ENCODE data around the gene PAMR1. TPM values are rescaled to one million over a fixed set of nuclear protein-coding genes. Genes with fewer than 3 reads are reported as not detected.

PAMR1 gene
- polyA plus RNA-seq, 2 of the 4 experiments (the other 2 are of a cell fraction), result not detected

DNA sequence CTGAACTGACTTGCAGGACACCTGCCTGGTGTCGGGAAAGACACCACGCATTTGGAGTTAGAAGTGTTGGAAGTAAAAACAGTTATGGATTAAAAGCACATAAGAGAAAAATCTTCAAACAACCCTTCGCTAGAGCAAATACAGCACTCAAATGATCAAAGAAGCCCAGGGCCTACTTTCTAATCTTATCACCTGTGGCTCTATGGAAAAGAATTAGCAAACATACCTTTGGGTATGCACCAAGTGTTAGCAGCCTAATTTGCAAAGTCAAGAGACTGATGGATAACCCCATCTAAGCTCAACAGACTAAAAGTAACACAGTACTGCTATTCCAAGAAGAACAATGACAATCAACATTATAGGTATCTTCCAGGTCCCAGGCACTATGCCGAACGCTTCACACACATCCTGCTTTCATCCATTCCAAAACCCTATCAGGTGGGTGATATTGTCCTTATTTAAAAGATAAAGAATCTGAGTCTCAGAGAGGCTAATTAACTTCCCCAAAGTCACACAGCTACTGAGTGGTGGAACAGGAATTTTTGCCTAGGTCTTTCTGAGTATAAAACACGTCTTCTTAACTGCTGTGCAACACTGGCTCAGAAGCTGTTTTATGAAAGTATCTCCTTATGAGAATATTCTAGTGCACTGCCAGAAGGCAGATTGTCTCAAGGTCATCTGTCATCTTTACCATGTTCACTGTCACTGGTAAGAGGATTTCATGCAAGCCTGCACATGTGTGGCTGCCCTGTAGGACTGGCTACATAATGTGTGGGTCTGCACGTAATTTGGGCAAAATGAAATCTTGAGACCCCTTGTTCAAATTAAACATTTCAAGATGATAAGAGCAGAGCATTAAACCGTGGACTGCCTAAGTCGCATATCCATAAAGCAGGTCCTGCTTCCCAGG lies 122.4 kb downstream of the PAMR1 start:
- ATAC-seq, result no peak
- no peak for TF ChIP-seq CBX2 (IDR thresholded peaks at IDR 0.05; ENCODE audit: borderline replicate concordance, low read depth)
- TF ChIP-seq HOXA7 (CRISPR knock-in tag; IDR thresholded peaks at IDR 0.05), result no peak
- ChIA-PET CTCF (interaction anchor here (0.9 to 4.9 kb wide), 6 partner anchors 9 to 890 kb away, joined by 3 to 38 read pairs (median 8); no protein-coding TSS in a partner anchor), POLR2A (no interaction called here)
- no peak for FAIRE-seq
- Histone ChIP-seq H3K4me1 (0 out of 3 replicates have a peak, but pooled peaks cover 7% of the 10 kb centered on the region), H3K4me2 (no peak overlapping the region), H3K9me3 (no peaks in the 10 kb centered on the region), H3K4me3 (no peak overlapping the region), H3K27ac (no peak overlapping the region)
- no peak for DNase-seq (ENCODE audit: low read depth in 1 of 2, low spot score in 1 of 2)
- 82% methylated on average over 9 of the region's 9 CpGs for WGBS (ENCODE audit: missing lambda C conversion rate)

DNA sequence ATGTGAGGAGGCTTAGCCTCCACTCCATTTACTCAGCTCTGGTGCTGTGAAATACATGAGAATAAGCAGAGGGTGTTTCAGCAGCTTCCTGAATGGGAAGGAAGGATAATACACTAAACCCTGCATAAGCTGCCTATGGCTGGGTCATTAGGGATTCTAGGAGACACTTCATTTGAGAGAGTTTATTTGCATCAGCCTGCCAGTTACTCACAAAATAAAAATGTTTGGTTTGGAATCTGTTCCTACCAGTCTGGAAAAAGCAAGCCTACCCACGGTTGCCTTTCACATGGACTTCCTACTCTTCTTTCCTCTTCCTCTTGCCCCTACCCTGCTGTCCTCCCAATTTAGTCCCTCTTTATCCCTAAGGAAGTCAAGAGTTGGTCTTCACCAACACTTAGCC lies 126.5 kb downstream of the PAMR1 start:
- 24% methylated on average over 1 of the region's 1 CpG for WGBS (ENCODE audit: missing lambda C conversion rate)
- ChIA-PET POLR2A (no interaction called here), CTCF (interaction anchor here (0.8 kb wide), 1 partner anchor 17 kb away, joined by 3 read pairs; no protein-coding TSS in a partner anchor)
- H3K4me1 ChIP-seq, result no peaks in the 10 kb centered on the region
- no peak for DNase-seq (ENCODE audit: low read depth in 1 of 2, low spot score in 1 of 2)
- H3K27ac ChIP-seq, result no peak overlapping the region
- FAIRE-seq, result no peak
- TF ChIP-seq, protein P1, sequence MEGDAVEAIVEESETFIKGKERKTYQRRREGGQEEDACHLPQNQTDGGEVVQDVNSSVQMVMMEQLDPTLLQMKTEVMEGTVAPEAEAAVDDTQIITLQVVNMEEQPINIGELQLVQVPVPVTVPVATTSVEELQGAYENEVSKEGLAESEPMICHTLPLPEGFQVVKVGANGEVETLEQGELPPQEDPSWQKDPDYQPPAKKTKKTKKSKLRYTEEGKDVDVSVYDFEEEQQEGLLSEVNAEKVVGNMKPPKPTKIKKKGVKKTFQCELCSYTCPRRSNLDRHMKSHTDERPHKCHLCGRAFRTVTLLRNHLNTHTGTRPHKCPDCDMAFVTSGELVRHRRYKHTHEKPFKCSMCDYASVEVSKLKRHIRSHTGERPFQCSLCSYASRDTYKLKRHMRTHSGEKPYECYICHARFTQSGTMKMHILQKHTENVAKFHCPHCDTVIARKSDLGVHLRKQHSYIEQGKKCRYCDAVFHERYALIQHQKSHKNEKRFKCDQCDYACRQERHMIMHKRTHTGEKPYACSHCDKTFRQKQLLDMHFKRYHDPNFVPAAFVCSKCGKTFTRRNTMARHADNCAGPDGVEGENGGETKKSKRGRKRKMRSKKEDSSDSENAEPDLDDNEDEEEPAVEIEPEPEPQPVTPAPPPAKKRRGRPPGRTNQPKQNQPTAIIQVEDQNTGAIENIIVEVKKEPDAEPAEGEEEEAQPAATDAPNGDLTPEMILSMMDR (IDR thresholded peaks at IDR 0.05), result no peak
- TF ChIP-seq EP300 (IDR thresholded peaks at IDR 0.05) (no peak), GATA3 (IDR thresholded peaks at IDR 0.05; ENCODE audit: borderline replicate concordance) (no peak), CBX2 (IDR thresholded peaks at IDR 0.05; ENCODE audit: borderline replicate concordance, low read depth) (no peak)
- no peak for ATAC-seq
- H3K4me2 ChIP-seq, result no peak overlapping the region
- H3K4me3 ChIP-seq, result no peak overlapping the region
- H3K9me3 ChIP-seq, result peaks cover 5% of the 10 kb centered on the region; the same call in 1 of the 3 replicates

DNA sequence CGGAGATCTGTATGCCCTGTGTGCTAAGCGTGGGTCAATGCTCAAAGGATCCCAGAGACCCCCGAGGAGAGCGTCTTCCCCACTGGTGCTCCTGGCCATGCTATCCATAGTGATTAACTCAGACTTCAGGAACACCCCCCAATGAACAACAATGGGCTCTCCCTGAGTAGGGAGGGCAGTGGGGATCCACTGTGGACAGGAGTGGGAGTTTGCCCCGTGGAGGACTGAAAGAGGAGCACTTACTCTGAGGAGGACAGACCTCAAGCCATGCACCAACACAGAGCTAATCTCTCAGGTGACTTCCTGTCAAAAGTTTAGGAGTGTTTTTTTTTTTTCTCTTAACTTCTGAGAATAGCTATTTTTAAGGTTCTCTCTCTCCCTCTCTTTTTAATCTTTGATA lies 130.5 kb downstream of the PAMR1 start:
- no peak overlapping the region for H3K4me3 ChIP-seq
- DNase-seq (ENCODE audit: low read depth in 1 of 2, low spot score in 1 of 2), result no peak
- H3K27ac ChIP-seq, result no peak overlapping the region; a peak in 1 of 6 replicates
- H3K4me1 ChIP-seq, result peaks cover 26% of the 10 kb centered on the region
- H3K4me2 ChIP-seq, result no peak overlapping the region
- CTCF ChIA-PET, result interaction anchor here (0.7 to 7.0 kb wide), 14 partner anchors 10 to 1029 kb away, joined by 3 to 117 read pairs (median 3); no protein-coding TSS in a partner anchor
- POLR2A ChIA-PET, result no interaction called here
- no peak for ATAC-seq
- TF ChIP-seq HDAC2 (IDR thresholded peaks at IDR 0.05), result no peak
- no peak for TF ChIP-seq ZC3H11A (IDR thresholded peaks at IDR 0.05)
- TF ChIP-seq ZNF302 (CRISPR knock-in tag; IDR thresholded peaks at IDR 0.05), result no peak
- TF ChIP-seq RCOR1 (IDR thresholded peaks at IDR 0.05; ENCODE audit: low read depth, low read length), result no peak
- TF ChIP-seq EP300 (IDR thresholded peaks at IDR 0.05), result no peak
- TF ChIP-seq, protein P2, sequence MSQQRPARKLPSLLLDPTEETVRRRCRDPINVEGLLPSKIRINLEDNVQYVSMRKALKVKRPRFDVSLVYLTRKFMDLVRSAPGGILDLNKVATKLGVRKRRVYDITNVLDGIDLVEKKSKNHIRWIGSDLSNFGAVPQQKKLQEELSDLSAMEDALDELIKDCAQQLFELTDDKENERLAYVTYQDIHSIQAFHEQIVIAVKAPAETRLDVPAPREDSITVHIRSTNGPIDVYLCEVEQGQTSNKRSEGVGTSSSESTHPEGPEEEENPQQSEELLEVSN (IDR thresholded peaks at IDR 0.05; ENCODE audit: borderline replicate concordance, low read depth), result no peak
- no peak for TF ChIP-seq PHF8 (IDR thresholded peaks at IDR 0.05; ENCODE audit: borderline replicate concordance, low read depth)
- no peak for TF ChIP-seq MAZ (IDR thresholded peaks at IDR 0.05; ENCODE audit: borderline replicate concordance, low read depth, low read length)
- no peak for TF ChIP-seq CBX2 (IDR thresholded peaks at IDR 0.05; ENCODE audit: borderline replicate concordance, low read depth)
- TF ChIP-seq KDM1A (IDR thresholded peaks at IDR 0.05; ENCODE audit: low read depth), result no peak
- no peak for TF ChIP-seq RAD21 (conservative IDR thresholded peaks at IDR 0.05 in 1 of 2, IDR thresholded peaks at IDR 0.05 in 1 of 2)
- TF ChIP-seq JUN (IDR thresholded peaks at IDR 0.05), result no peak
- no peak for TF ChIP-seq GATA3 (IDR thresholded peaks at IDR 0.05; ENCODE audit: borderline replicate concordance)
- TF ChIP-seq, protein P3, sequence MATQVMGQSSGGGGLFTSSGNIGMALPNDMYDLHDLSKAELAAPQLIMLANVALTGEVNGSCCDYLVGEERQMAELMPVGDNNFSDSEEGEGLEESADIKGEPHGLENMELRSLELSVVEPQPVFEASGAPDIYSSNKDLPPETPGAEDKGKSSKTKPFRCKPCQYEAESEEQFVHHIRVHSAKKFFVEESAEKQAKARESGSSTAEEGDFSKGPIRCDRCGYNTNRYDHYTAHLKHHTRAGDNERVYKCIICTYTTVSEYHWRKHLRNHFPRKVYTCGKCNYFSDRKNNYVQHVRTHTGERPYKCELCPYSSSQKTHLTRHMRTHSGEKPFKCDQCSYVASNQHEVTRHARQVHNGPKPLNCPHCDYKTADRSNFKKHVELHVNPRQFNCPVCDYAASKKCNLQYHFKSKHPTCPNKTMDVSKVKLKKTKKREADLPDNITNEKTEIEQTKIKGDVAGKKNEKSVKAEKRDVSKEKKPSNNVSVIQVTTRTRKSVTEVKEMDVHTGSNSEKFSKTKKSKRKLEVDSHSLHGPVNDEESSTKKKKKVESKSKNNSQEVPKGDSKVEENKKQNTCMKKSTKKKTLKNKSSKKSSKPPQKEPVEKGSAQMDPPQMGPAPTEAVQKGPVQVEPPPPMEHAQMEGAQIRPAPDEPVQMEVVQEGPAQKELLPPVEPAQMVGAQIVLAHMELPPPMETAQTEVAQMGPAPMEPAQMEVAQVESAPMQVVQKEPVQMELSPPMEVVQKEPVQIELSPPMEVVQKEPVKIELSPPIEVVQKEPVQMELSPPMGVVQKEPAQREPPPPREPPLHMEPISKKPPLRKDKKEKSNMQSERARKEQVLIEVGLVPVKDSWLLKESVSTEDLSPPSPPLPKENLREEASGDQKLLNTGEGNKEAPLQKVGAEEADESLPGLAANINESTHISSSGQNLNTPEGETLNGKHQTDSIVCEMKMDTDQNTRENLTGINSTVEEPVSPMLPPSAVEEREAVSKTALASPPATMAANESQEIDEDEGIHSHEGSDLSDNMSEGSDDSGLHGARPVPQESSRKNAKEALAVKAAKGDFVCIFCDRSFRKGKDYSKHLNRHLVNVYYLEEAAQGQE (IDR thresholded peaks at IDR 0.05), result no peak
- TF ChIP-seq FOSL2 (IDR thresholded peaks at IDR 0.05), result no peak
- TF ChIP-seq FOSL2 (CRISPR knock-in tag; IDR thresholded peaks at IDR 0.05), result no peak
- peaks cover 5% of the 10 kb centered on the region; the same call in 1 of the 3 replicates for H3K9me3 ChIP-seq
- FAIRE-seq, result no peak
- WGBS (ENCODE audit: missing lambda C conversion rate), result 80% methylated on average over 5 of the region's 5 CpGs

Measured in A549 (cell line).